SK-N-SH (cell line): Measurements from ENCODE around the gene CLDN10. TPM values are rescaled to one million over a fixed set of nuclear protein-coding genes. Genes with fewer than 3 reads are reported as not detected.

Experiments used
- CTCF ChIA-PET: fragments of 300-600, 350-600 bp; formaldehyde crosslinking; extraction: SDS; loops from one replicate; lab custom pipeline; 2021; lab: Yijun Ruan, JAX
- POLR2A ChIA-PET: fragments of 350-600 bp; sonication (Branson Sonifier 250); formaldehyde crosslinking; extraction: SDS; loops from one replicate; lab custom pipeline; 2020; ENCODE audit warnings: antibody characterized with exemption, inconsistent platforms; lab: Yijun Ruan, JAX
- DNase-seq: peaks from one replicate; pipeline ENCODE4 v3.0.0; 2012
- H2AFZ ChIP-seq: fragments of 200-600 bp; sonication (generic); 2 replicates; pipeline ENCODE4 v1.8.1; 2016; ENCODE audit warnings: antibody characterized with exemption, mild to moderate bottlenecking, low read depth
- H3F3A ChIP-seq: fragments of 200-600 bp; sonication (generic); replicated peaks from 2 replicates; pipeline ENCODE3; 2016; ENCODE audit warnings: antibody characterized with exemption, mild to moderate bottlenecking; ENCODE audit not compliant: insufficient read depth
- H3K27ac ChIP-seq, 2 experiments: fragments of 200-500 bp in 1 of 2; fragments of 200-600 bp in 1 of 2; sonication (Bioruptor generic) in 1 of 2; sonication (generic), shearing (Covaris generic) in 1 of 2; 2 replicates each; pipeline versions ENCODE4 v1.5.1 to v1.6.1; 2014 to 2016; ENCODE audit warnings: low read depth in 2 of 2, inconsistent platforms in 1 of 2, low read length in 1 of 2, mild to moderate bottlenecking in 1 of 2, mixed read lengths in 1 of 2
- H3K27me3 ChIP-seq: fragments of 200-600 bp; sonication (generic), shearing (Covaris generic); 2 replicates; pipeline ENCODE4 v1.6.1; 2016; ENCODE audit warnings: mixed run types; ENCODE audit not compliant: insufficient read depth
- H3K36me3 ChIP-seq, 2 experiments: fragments of 200-500 bp in 1 of 2; fragments of 200-600 bp in 1 of 2; sonication (Bioruptor generic) in 1 of 2; sonication (generic) in 1 of 2; replicated peaks in 1 of 2; 2 replicates each; pipeline versions ENCODE3 to v1.5.1; 2014 to 2016; ENCODE audit warnings: low read length in 1 of 2, mild to moderate bottlenecking in 1 of 2; ENCODE audit not compliant: insufficient read depth in 2 of 2, control insufficient read depth in 1 of 2
- H3K4me1 ChIP-seq, 2 experiments: fragments of 200-500 bp in 1 of 2; fragments of 200-600 bp in 1 of 2; sonication (Bioruptor generic) in 1 of 2; sonication (generic), shearing (Covaris generic) in 1 of 2; 2 replicates each; pipeline versions ENCODE4 v1.5.1 to v1.6.1; 2014 to 2016; ENCODE audit warnings: low read depth in 1 of 2, low read length in 1 of 2, mixed run types in 1 of 2; ENCODE audit not compliant: insufficient read depth in 2 of 2, control insufficient read depth in 1 of 2
- H3K4me2 ChIP-seq: fragments of 200-600 bp; sonication (generic), shearing (Covaris generic); 2 replicates; pipeline ENCODE4 v1.6.1; 2017; ENCODE audit warnings: mixed run types
- H3K4me3 ChIP-seq, 2 experiments: fragments of 200-500 bp in 1 of 2; fragments of 200-600 bp in 1 of 2; sonication (Bioruptor generic) in 1 of 2; sonication (generic), shearing (Covaris generic) in 1 of 2; 2 replicates each; pipeline versions ENCODE4 v1.5.1 to v1.8.1; 2014 to 2016; ENCODE audit warnings: low read depth in 2 of 2, inconsistent platforms in 1 of 2, low read length in 1 of 2, mild to moderate bottlenecking in 1 of 2, mixed read lengths in 1 of 2, moderate library complexity in 1 of 2
- H3K79me2 ChIP-seq: fragments of 200-600 bp; sonication (generic); 2 replicates; pipeline ENCODE4 v1.8.1; 2017; ENCODE audit warnings: mild to moderate bottlenecking; ENCODE audit not compliant: insufficient read depth
- H3K9ac ChIP-seq: fragments of 200-600 bp; sonication (generic); 2 replicates; pipeline ENCODE4 v1.6.1; 2017; ENCODE audit warnings: mixed run types
- H3K9me2 ChIP-seq: fragments of 200-600 bp; sonication (generic); 2 replicates; pipeline ENCODE4 v1.6.1; 2017; ENCODE audit warnings: mixed run types
- H3K9me3 ChIP-seq: fragments of 200-600 bp; sonication (generic); 2 replicates; pipeline ENCODE4 v1.6.1; 2017; ENCODE audit warnings: mixed run types, mild to moderate bottlenecking, moderate library complexity
- H4K20me1 ChIP-seq: fragments of 200-600 bp; sonication (generic); 2 replicates; pipeline ENCODE4 v1.6.1; 2017; ENCODE audit warnings: mild to moderate bottlenecking, mixed run types; ENCODE audit not compliant: insufficient read depth
- CTCF ChIP-seq: fragments of 200-600 bp; sonication (generic); IDR thresholded peaks from 2 replicates; pipeline ENCODE4 v1.6.1; 2017; ENCODE audit warnings: antibody characterized with exemption, mild to moderate bottlenecking, moderate library complexity
- FOSL2 ChIP-seq: IDR thresholded peaks from 2 replicates; pipeline ENCODE4 v1.4.0; 2012; ENCODE audit warnings: low read depth, mild to moderate bottlenecking, moderate library complexity, borderline replicate concordance
- FOXJ3 ChIP-seq: sonication (generic); formaldehyde crosslinking; IDR thresholded peaks from 2 replicates; pipeline ENCODE4 v1.5.1; 2020; ENCODE audit warnings: mild to moderate bottlenecking, missing genetic modification reagents
- GABPA ChIP-seq: IDR thresholded peaks from 2 replicates; pipeline ENCODE4 v1.4.0; 2012; ENCODE audit warnings: low read depth, mild to moderate bottlenecking
- GATA2 ChIP-seq: sonication (generic); formaldehyde crosslinking; IDR thresholded peaks from 2 replicates; pipeline ENCODE4 v1.5.0; 2020; ENCODE audit warnings: mild to moderate bottlenecking, missing genetic modification reagents
- IRF3 ChIP-seq: fragments of 150-350 bp; IDR thresholded peaks from 2 replicates; pipeline ENCODE4 v1.6.1; 2016; ENCODE audit warnings: mild to moderate bottlenecking, low read depth, low read length
- MAX ChIP-seq: IDR thresholded peaks from 2 replicates; pipeline ENCODE4 v1.4.0; 2012; ENCODE audit warnings: low read depth
- NFIC ChIP-seq: IDR thresholded peaks from 2 replicates; pipeline ENCODE4 v1.4.0; 2012; ENCODE audit warnings: borderline replicate concordance
- PBX3 ChIP-seq: IDR thresholded peaks from 2 replicates; pipeline ENCODE4; 2012
- POLR2AphosphoS5 ChIP-seq: IDR thresholded peaks from 2 replicates; pipeline ENCODE4 v1.6.1; 2012; ENCODE audit warnings: low read depth, low read length
- RAD21 ChIP-seq: IDR thresholded peaks from 2 replicates; pipeline ENCODE4 v1.6.1; 2012; ENCODE audit warnings: mild to moderate bottlenecking, low read length
- RCOR1 ChIP-seq: fragments of 150-350 bp; IDR thresholded peaks from 2 replicates; pipeline ENCODE4 v1.6.1; 2017; ENCODE audit warnings: antibody characterized with exemption, low read length
- RFX5 ChIP-seq: IDR thresholded peaks from 2 replicates; pipeline ENCODE4 v1.6.1; 2012; ENCODE audit warnings: mild to moderate bottlenecking, improper control_type of control experiment, low read length
- SMC3 ChIP-seq: IDR thresholded peaks from 2 replicates; pipeline ENCODE4 v1.6.1; 2012; ENCODE audit warnings: low read depth, low read length, improper control_type of control experiment
- TAF1 ChIP-seq: IDR thresholded peaks from 2 replicates; pipeline ENCODE4 v1.6.1; 2012; ENCODE audit warnings: low read depth, mild to moderate bottlenecking, low read length, moderate library complexity, borderline replicate concordance
- TCF12 ChIP-seq: IDR thresholded peaks from 2 replicates; pipeline ENCODE4 v1.4.0; 2012
- USF1 ChIP-seq: IDR thresholded peaks from 2 replicates; pipeline ENCODE4 v1.4.0; 2012; ENCODE audit warnings: low read depth, borderline replicate concordance
- WGBS: methylation state at CpG from one replicate; pipeline ENCODE4 v1.1.6; 2017; ENCODE audit warnings: low lambda C conversion rate; 5-methylcytosine and 5-hydroxymethylcytosine counted together
- polyA plus RNA-seq, 3 experiments: library from polyadenylated mRNA; depleted of rRNA; stranded (reverse); fragments of >200 nt; gene quantifications; 2 replicates each; pipeline ENCODE4 v1.2.3, GENCODE V29; 2012

Gene CLDN10
- polyA plus RNA-seq, 1 of the 3 experiments (the other 2 are of a cell fraction), result 0.05 TPM

GRCh38 chr13:95524264-95524901 lies 28.1 kb upstream of the CLDN10 start:
- Histone ChIP-seq H3K4me3 (no peak overlapping the region), H3K4me1 (no peaks in the 10 kb centered on the region), H3K27me3 (no peaks in the 10 kb centered on the region), H3K36me3 (peaks cover 0 to 5% of the 10 kb centered on the region in 2 experiments), H3K79me2 (no peaks in the 10 kb centered on the region), H3K9me3 (0 out of 2 replicates have a peak, but pooled peaks cover 12% of the 10 kb centered on the region), H2AFZ (no peak overlapping the region), H3K9ac (no peak overlapping the region), H3K4me2 (no peak overlapping the region), H3K9me2 (no peaks in the 10 kb centered on the region), H3K27ac (no peak overlapping the region), H4K20me1 (no peaks in the 10 kb centered on the region), H3F3A (peaks cover 7% of the 10 kb centered on the region)
- no peak for TF ChIP-seq MAX
- TF ChIP-seq RAD21, result no peak
- no peak for TF ChIP-seq GATA2 (CRISPR knock-in tag)
- no peak for TF ChIP-seq RFX5
- TF ChIP-seq USF1, result no peak
- no peak for TF ChIP-seq POLR2AphosphoS5
- TF ChIP-seq PBX3, result no peak
- TF ChIP-seq SMC3, result no peak
- no peak for TF ChIP-seq NFIC
- DNase-seq, result no peak
- ChIA-PET CTCF (interaction anchor here (1.6 to 4.7 kb wide), 2 partner anchors 12 to 310 kb away, joined by 3 to 27 read pairs; no protein-coding TSS in a partner anchor), POLR2A (no interaction called here)
- 66% methylated on average over 6 of the region's 6 CpGs for WGBS

GRCh38 chr13:95527955-95528354 lies 24.6 kb upstream of the CLDN10 start:
- Histone ChIP-seq H3K9me3 (no peaks in the 10 kb centered on the region), H2AFZ (no peak overlapping the region), H3K4me1 (0 out of 4 replicates have a peak, but pooled peaks cover 0 to 10% of the 10 kb centered on the region in 2 experiments), H3F3A (peaks cover 7% of the 10 kb centered on the region), H3K36me3 (no peaks in the 10 kb centered on the region), H3K4me2 (no peak overlapping the region), H3K79me2 (no peaks in the 10 kb centered on the region), H3K9me2 (no peaks in the 10 kb centered on the region), H3K9ac (no peak overlapping the region), H3K27ac (no peak overlapping the region), H4K20me1 (no peaks in the 10 kb centered on the region), H3K4me3 (no peak overlapping the region), H3K27me3 (no peaks in the 10 kb centered on the region)
- ChIA-PET CTCF (interaction anchor here (0.7 to 4.7 kb wide), 3 partner anchors 9 to 329 kb away, joined by 3 to 27 read pairs (median 4); no protein-coding TSS in a partner anchor), POLR2A (no interaction called here)
- WGBS, result 20% methylated on average over 1 of the region's 1 CpG
- DNase-seq, result no peak
- TF ChIP-seq FOSL2 (no peak), TAF1 (no peak), FOXJ3 (CRISPR knock-in tag) (no peak), RCOR1 (no peak), RAD21 (no peak), POLR2AphosphoS5 (no peak), CTCF (no peak), GABPA (no peak), USF1 (no peak), IRF3 (no peak), TCF12 (no peak), SMC3 (no peak)
